ENCODE results near the gene NAA60.

DNA sequence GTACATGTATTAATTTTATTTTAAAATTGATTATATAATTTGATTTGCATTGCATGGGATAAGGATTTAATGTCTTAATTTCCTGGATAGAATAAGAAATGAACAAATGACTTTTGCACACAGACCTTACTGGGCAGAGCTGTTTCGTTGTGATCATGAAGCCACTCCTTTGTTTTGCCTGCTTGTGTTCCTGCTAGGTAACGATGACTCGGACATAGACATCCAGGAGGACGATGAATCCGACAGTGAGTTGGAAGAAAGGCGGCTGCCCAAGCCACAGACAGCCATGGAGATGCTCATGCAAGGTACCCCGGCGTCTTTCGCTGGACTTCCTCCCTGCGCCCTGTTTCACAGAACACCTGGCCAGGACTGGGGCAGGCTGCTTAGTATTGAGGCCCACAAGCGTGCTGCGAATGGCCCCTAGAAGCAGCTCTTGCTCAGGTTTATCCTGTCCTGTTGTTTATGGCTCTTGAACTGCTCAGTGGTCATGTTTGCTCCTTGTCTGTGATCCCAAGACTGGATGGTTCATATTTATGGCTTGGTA, 87.0 kb downstream of the NAA60 start:
- no peak for TF ChIP-seq SALL2 (tag by site-specific recombination; IDR thresholded peaks at IDR 0.05; ENCODE audit: borderline replicate concordance)
- TF ChIP-seq, protein P1, sequence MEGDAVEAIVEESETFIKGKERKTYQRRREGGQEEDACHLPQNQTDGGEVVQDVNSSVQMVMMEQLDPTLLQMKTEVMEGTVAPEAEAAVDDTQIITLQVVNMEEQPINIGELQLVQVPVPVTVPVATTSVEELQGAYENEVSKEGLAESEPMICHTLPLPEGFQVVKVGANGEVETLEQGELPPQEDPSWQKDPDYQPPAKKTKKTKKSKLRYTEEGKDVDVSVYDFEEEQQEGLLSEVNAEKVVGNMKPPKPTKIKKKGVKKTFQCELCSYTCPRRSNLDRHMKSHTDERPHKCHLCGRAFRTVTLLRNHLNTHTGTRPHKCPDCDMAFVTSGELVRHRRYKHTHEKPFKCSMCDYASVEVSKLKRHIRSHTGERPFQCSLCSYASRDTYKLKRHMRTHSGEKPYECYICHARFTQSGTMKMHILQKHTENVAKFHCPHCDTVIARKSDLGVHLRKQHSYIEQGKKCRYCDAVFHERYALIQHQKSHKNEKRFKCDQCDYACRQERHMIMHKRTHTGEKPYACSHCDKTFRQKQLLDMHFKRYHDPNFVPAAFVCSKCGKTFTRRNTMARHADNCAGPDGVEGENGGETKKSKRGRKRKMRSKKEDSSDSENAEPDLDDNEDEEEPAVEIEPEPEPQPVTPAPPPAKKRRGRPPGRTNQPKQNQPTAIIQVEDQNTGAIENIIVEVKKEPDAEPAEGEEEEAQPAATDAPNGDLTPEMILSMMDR (tag by site-specific recombination; IDR thresholded peaks at IDR 0.05), result no peak
- TF ChIP-seq, protein P2, sequence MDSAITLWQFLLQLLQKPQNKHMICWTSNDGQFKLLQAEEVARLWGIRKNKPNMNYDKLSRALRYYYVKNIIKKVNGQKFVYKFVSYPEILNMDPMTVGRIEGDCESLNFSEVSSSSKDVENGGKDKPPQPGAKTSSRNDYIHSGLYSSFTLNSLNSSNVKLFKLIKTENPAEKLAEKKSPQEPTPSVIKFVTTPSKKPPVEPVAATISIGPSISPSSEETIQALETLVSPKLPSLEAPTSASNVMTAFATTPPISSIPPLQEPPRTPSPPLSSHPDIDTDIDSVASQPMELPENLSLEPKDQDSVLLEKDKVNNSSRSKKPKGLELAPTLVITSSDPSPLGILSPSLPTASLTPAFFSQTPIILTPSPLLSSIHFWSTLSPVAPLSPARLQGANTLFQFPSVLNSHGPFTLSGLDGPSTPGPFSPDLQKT (IDR thresholded peaks at IDR 0.05; ENCODE audit: borderline replicate concordance, low read depth, low read length), result no peak
- TF ChIP-seq, protein P3, sequence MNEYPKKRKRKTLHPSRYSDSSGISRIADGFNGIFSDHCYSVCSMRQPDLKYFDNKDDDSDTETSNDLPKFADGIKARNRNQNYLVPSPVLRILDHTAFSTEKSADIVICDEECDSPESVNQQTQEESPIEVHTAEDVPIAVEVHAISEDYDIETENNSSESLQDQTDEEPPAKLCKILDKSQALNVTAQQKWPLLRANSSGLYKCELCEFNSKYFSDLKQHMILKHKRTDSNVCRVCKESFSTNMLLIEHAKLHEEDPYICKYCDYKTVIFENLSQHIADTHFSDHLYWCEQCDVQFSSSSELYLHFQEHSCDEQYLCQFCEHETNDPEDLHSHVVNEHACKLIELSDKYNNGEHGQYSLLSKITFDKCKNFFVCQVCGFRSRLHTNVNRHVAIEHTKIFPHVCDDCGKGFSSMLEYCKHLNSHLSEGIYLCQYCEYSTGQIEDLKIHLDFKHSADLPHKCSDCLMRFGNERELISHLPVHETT (tag by site-specific recombination; IDR thresholded peaks at IDR 0.05), result no peak

Measured in HEK293 (cell line).